Stimulated activated CD8-positive, alpha-beta memory T cell treated with anti-CD3 and anti-CD28 coated beads, Interleukin-15, amount 100 ng/mL, for 4 hours (primary cell): ENCODE data around the gene TMEM247.
"Not testable (repeated sequence)": the region's sequence is repeated elsewhere in the genome, so short reads cannot be mapped to it uniquely, and the experiment has no call there.

Experiments
- DNase-seq, 2 donors: peaks; one replicate each; pipeline ENCODE4 v3.0.0-alpha.2; 2020; ENCODE audit warnings: low read depth in 2 of 2

TMEM247 gene

GRCh38 chr2:46512185-46512584 lies 32.8 kb downstream of the TMEM247 start:
- DNase-seq: no peak

DNA sequence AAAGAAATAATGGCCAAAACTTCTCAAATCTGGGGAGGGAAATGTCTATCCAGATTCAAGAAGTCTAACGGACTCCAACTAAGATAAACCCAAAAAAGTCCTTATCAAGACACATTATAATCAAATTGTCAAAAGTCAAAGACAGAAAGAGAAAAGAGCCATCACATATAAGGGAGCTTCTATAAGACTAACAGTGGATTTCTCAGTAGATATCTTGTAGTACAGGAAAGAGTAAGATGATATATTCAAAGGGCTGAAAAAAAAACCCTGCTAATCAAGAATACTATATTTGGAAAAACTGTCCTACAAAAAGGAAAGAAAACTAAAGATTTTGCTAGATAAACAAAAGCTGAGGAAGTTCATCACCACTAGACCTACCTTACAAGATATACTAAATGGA lies 35.4 kb downstream of the TMEM247 start:
- no peak for DNase-seq

GRCh38 chr2:46517485-46517884 lies 38.1 kb downstream of the TMEM247 start:
- no peak for DNase-seq

GRCh38 chr2:46518861-46519260 lies 39.5 kb downstream of the TMEM247 start:
- DNase-seq: no peak

DNA sequence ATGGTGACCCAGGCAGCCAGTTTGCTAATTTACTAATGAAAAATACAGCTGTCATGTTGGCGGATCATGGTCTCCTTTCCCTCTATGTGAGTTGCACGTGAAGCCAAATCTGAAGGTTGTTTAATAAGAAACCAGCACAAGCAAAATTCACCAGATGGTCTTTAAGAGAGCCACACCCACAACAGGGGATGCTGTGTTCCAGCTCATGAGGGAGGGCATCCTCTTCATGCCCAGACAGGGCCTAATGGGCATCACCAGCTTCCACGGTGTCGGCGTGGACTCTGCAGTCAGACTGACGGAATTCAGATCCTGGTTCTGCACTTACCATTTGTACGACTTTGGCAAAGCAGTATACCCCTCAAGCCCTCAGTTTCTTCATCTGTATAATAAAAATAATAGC lies 39.9 kb downstream of the TMEM247 start:
- no peak for DNase-seq

DNA sequence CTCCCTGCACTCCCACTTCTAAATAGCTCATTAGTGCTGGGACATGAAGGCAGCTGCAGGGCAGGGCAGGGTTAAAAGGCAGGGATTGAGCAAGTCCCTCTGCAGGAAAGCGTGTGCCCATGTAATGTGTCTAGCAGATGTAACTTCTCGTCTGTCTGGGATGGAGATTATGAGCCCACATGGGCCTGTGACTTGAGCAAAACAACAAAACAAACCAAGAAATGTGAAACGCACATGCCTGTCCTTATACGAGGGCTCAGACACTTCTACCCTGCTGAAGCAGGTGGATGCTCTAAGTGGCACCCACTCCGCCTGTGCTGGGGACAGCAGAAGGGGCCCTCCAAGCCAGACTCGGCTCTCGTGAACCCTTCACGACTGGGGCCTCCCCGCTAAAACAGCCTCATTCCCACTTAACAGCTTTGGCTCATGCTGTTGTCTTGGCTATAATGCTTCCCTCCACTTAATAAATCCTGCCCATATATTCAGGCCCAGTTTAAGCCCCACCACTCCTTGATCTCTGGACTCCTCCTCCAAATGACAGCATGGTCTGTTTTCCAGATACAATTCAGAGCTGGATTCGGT lies 40.9 kb downstream of the TMEM247 start:
- DNase-seq: no peak

DNA sequence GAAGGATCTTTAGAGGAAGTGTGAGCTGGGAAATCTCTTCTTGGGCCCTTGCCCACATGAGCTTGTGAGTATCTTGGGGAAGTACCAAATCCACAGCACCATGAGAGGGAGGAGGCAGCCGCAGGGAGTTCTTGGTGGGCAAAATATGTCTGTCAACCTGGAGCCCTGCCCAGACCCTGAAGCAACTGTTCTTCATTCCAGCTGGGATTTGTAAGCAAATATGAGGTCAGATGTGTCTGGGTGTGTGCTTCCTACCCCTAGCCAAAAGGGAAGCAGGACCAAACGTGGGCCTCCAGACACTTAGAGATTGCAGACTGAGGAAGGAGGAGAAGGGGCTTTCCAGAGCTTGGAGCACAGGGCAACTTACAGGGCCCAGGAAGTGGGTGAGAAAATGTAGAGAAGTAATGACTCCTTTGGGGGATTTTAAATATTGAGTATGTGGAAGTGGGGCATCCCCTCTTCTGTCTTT lies 41.9 kb downstream of the TMEM247 start:
- DNase-seq: no peak

GRCh38 chr2:46522385-46522784 lies 43.0 kb downstream of the TMEM247 start:
- not testable (repeated sequence) for DNase-seq

- DNase-seq: no peak
Measured at GRCh38 chr2:46525522-46526155, 46.3 kb downstream of the TMEM247 start.

DNA sequence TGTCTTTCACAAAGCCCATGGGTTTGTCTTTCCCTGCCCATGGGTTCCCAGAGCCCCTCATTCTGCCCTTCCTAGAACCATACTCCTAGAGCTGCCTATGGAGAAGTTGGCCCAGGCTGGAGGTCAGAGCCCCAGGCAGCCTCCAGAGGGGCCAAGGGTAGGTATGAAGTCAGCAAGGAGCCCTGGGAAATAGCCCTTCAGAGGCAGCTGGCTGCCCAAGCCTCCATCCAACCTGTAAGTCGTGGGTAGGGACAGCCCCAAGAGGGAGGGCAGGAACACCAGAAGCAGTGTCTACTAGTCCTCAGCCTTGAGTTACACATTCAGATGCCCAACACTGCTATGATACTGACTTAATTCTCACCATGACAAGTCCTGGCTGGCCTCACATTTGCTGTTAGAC lies 49.5 kb downstream of the TMEM247 start:
- no peak for DNase-seq

DNA sequence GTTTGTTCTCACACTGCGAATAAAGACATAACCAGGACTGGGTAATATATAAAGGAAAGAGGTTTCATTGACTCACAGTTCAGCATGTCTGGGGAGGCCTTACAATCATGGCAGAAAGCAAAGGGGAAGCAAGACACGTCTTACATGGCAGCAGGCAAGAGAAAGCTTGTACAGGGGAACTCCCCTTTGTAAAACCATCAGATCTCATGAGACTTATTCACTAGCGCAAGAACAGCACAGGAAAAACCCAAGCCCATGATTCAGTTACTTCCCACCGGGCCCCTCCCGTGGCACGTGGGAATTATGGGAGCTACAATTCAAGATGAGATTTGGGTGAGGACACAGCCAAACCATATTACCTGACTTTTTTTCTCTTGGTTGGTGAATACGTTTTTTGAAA lies 51.3 kb downstream of the TMEM247 start:
- DNase-seq: no peak

- DNase-seq: no peak
Measured at GRCh38 chr2:46531863-46532262, 52.5 kb downstream of the TMEM247 start.
